H1 (cell line): ENCODE results near the gene LIF. TPM values are rescaled to one million over a fixed set of nuclear protein-coding genes. Genes with fewer than 3 reads are reported as not detected.

Source experiments
- CTCF ChIA-PET: fragments of 300-600 bp; sonication (Branson Sonifier 250); formaldehyde crosslinking; loops from one replicate; lab custom pipeline; 2021; ENCODE audit not compliant: partially characterized antibody; lab: Charles Lee
- POLR2A ChIA-PET: fragments of 300-600 bp; sonication (Branson Sonifier 250); formaldehyde crosslinking; loops from one replicate; lab custom pipeline; 2021; ENCODE audit warnings: inconsistent platforms; ENCODE audit not compliant: partially characterized antibody; lab: Charles Lee
- DNase-seq, 2 experiments: peaks; one replicate each; pipeline versions ENCODE4 v3.0.0 to v3.0.0-alpha.2; 2010 to 2022; ENCODE audit warnings: low spot score in 2 of 2, low read depth in 1 of 2, mixed read lengths in 1 of 2
- FAIRE-seq: peaks from 2 replicates; lab custom pipeline; 2011; peaks lifted over from hg19 to GRCh38; lab: Jason Lieb, UNC
- H2AFZ ChIP-seq: 2 replicates; pipeline ENCODE4 v1.8.1; 2012; ENCODE audit warnings: low read length, inconsistent platforms
- H2AK5ac ChIP-seq: 2 replicates; pipeline ENCODE4 v1.6.1; 2013; ENCODE audit warnings: low read depth, low read length
- H2BK120ac ChIP-seq: replicated peaks from 2 replicates; pipeline ENCODE3; 2013; ENCODE audit warnings: low read depth, low read length, inconsistent platforms
- H2BK12ac ChIP-seq: 2 replicates; pipeline ENCODE4 v1.6.1; 2013; ENCODE audit warnings: low read depth, low read length
- H2BK15ac ChIP-seq: 2 replicates; pipeline ENCODE4 v1.6.1; 2013; ENCODE audit warnings: low read length
- H2BK20ac ChIP-seq: 2 replicates; pipeline ENCODE4 v1.6.1; 2013; ENCODE audit warnings: low read length
- H2BK5ac ChIP-seq: 2 replicates; pipeline ENCODE4 v1.6.1; 2013; ENCODE audit warnings: low read depth, low read length
- H3K14ac ChIP-seq: 2 replicates; pipeline ENCODE4 v1.6.1; 2013; ENCODE audit warnings: inconsistent platforms; ENCODE audit not compliant: insufficient read length
- H3K18ac ChIP-seq: 2 replicates; pipeline ENCODE4 v1.6.1; 2013; ENCODE audit warnings: low read length; ENCODE audit errors: extremely low read depth
- H3K23ac ChIP-seq: 2 replicates; pipeline ENCODE4 v1.6.1; 2013; ENCODE audit warnings: inconsistent platforms; ENCODE audit not compliant: insufficient read length
- H3K23me2 ChIP-seq: 2 replicates; pipeline ENCODE4 v1.6.1; 2013; ENCODE audit warnings: low read depth, low read length
- H3K27ac ChIP-seq: 2 replicates; pipeline ENCODE4 v1.6.1; 2011; ENCODE audit warnings: low read depth, low read length, inconsistent platforms
- H3K27me3 ChIP-seq, 4 experiments: replicated peaks in 1 of 4; 1 replicate in 1 of 4; 2 replicates in 3 of 4; pipeline versions ENCODE4 v1.6.1 to v1.8.1; 2011 to 2013; ENCODE audit warnings: low read length in 3 of 4, mild to moderate bottlenecking in 3 of 4, inconsistent platforms in 2 of 4, mixed read lengths in 2 of 4, moderate library complexity in 1 of 4; ENCODE audit not compliant: control insufficient read depth in 3 of 4, insufficient read depth in 3 of 4; ENCODE audit errors: extremely low read depth in 1 of 4
- H3K36me3 ChIP-seq, 4 experiments: 2 replicates each; pipeline versions ENCODE4 v1.6.1 to v1.8.1; 2011 to 2013; ENCODE audit warnings: mild to moderate bottlenecking in 4 of 4, low read length in 3 of 4, moderate library complexity in 2 of 4, control low read depth in 1 of 4, inconsistent platforms in 1 of 4; ENCODE audit not compliant: insufficient read depth in 4 of 4, control insufficient read depth in 2 of 4
- H3K4ac ChIP-seq: replicated peaks from 2 replicates; pipeline ENCODE3; 2013; ENCODE audit warnings: low read length, low read depth, mixed read lengths, inconsistent platforms; ENCODE audit not compliant: insufficient read length
- H3K4me1 ChIP-seq, 4 experiments: replicated peaks in 1 of 4; 1 replicate in 1 of 4; 2 replicates in 3 of 4; pipeline versions ENCODE4 v1.6.1 to v1.8.1; 2011 to 2013; ENCODE audit warnings: low read length in 3 of 4, inconsistent platforms in 2 of 4, mixed read lengths in 1 of 4; ENCODE audit not compliant: insufficient read depth in 4 of 4, control insufficient read depth in 3 of 4
- H3K4me2 ChIP-seq, 2 experiments: 2 replicates each; pipeline versions ENCODE4 v1.6.1 to v1.8.1; 2011 to 2013; ENCODE audit warnings: low read depth in 2 of 2, low read length in 2 of 2, control low read depth in 1 of 2, inconsistent platforms in 1 of 2, mild to moderate bottlenecking in 1 of 2; ENCODE audit not compliant: insufficient read depth in 1 of 2
- H3K4me3 ChIP-seq, 4 experiments: fragments of 200-600, 300-600 bp in 1 of 4; sonication (generic), shearing (Covaris generic), sonication (Bioruptor Twin) in 1 of 4; 2 replicates each; pipeline versions ENCODE4 v1.5.1 to v1.8.1; 2011 to 2016; ENCODE audit warnings: low read length in 4 of 4, low read depth in 3 of 4, control low read depth in 2 of 4, inconsistent platforms in 2 of 4, mild to moderate bottlenecking in 2 of 4, mixed read lengths in 1 of 4, moderate library complexity in 1 of 4; ENCODE audit not compliant: insufficient read depth in 2 of 4; ENCODE audit errors: extremely low read depth in 1 of 4
- H3K56ac ChIP-seq: replicated peaks from 2 replicates; pipeline ENCODE3; 2013; ENCODE audit warnings: low read depth, mild to moderate bottlenecking, mixed read lengths, low read length, inconsistent platforms; ENCODE audit not compliant: insufficient read length
- H3K79me1 ChIP-seq: 2 replicates; pipeline ENCODE4 v1.6.1; 2013; ENCODE audit warnings: low read depth, low read length, control low read depth
- H3K79me2 ChIP-seq, 2 experiments: 2 replicates each; pipeline versions ENCODE4 v1.6.1 to v1.8.1; 2012 to 2013; ENCODE audit warnings: low read length in 2 of 2, mild to moderate bottlenecking in 2 of 2, inconsistent platforms in 1 of 2; ENCODE audit not compliant: insufficient read depth in 2 of 2, control insufficient read depth in 1 of 2
- H3K9ac ChIP-seq, 4 experiments: replicated peaks in 1 of 4; 1 replicate in 1 of 4; 2 replicates in 3 of 4; pipeline versions ENCODE4 v1.6.1 to v1.8.1; 2011 to 2013; ENCODE audit warnings: low read depth in 3 of 4, low read length in 3 of 4, control low read depth in 2 of 4, mild to moderate bottlenecking in 2 of 4, moderate library complexity in 2 of 4, inconsistent platforms in 1 of 4; ENCODE audit errors: extremely low read depth in 1 of 4
- H3K9me3 ChIP-seq, 2 experiments: 2 replicates each; pipeline versions ENCODE4 v1.6.1 to v1.8.1; 2012 to 2013; ENCODE audit warnings: mild to moderate bottlenecking in 2 of 2, moderate library complexity in 2 of 2, control low read depth in 1 of 2, inconsistent platforms in 1 of 2, low read depth in 1 of 2, low read length in 1 of 2, mixed read lengths in 1 of 2; ENCODE audit not compliant: insufficient read depth in 2 of 2
- H4K20me1 ChIP-seq, 2 experiments: replicated peaks in 1 of 2; 2 replicates each; pipeline versions ENCODE3 to v1.8.1; 2011 to 2013; ENCODE audit warnings: inconsistent platforms in 2 of 2, low read length in 2 of 2, mild to moderate bottlenecking in 1 of 2; ENCODE audit not compliant: insufficient read depth in 2 of 2, control insufficient read depth in 1 of 2
- H4K5ac ChIP-seq: 2 replicates; pipeline ENCODE4 v1.6.1; 2013; ENCODE audit warnings: low read length, low read depth, mixed read lengths, inconsistent platforms; ENCODE audit not compliant: insufficient read length
- H4K8ac ChIP-seq: 2 replicates; pipeline ENCODE4 v1.8.0; 2013; ENCODE audit warnings: mild to moderate bottlenecking, moderate library complexity, low read length, inconsistent platforms; ENCODE audit not compliant: insufficient read depth; ENCODE audit errors: extremely low read depth
- H4K91ac ChIP-seq: replicated peaks from 2 replicates; pipeline ENCODE3; 2013; ENCODE audit warnings: low read length, mixed read lengths, inconsistent platforms; ENCODE audit not compliant: insufficient read length
- CBX8 ChIP-seq: fragments of 300-800, 300-1000 bp; sonication (generic); IDR thresholded peaks from 2 replicates; pipeline ENCODE4 v1.7.1; 2016; ENCODE audit warnings: low read depth, low read length, borderline replicate concordance
- ZNF274 ChIP-seq: IDR thresholded peaks from 2 replicates; pipeline ENCODE4 v1.7.0; 2012; ENCODE audit warnings: low read length, borderline replicate concordance; ENCODE audit errors: extremely low read depth
- WGBS, 2 experiments: shearing (Covaris generic) in 1 of 2; methylation state at CpG; one replicate each; pipeline versions ENCODE4 v1.1.6 to v1.1.7; 2013 to 2015; ENCODE audit warnings: low lambda C conversion rate in 2 of 2, mixed read lengths in 2 of 2, inconsistent platforms in 1 of 2, low coverage in 1 of 2, missing lambda C conversion rate in 1 of 2; ENCODE audit not compliant: insufficient replicate concordance in 2 of 2, insufficient coverage in 1 of 2, insufficient read length in 1 of 2; ENCODE audit errors: extremely low coverage in 1 of 2, missing lambda C conversion rate in 1 of 2; 5-methylcytosine and 5-hydroxymethylcytosine counted together
- polyA plus RNA-seq, 7 experiments: library from polyadenylated mRNA; depleted of rRNA in 3 of 7; stranded (reverse) in 5 of 7; unstranded in 2 of 7; fragments of >200 nt in 5 of 7; fragments of 200-250 nt in 2 of 7; gene quantifications; 1 replicate in 5 of 7; 2 replicates in 1 of 7; 4 replicates in 1 of 7; pipeline versions ENCODE4 v1.2.1 to v1.2.3, GENCODE V29; 2011 to 2013; ENCODE audit warnings: missing spikeins in 2 of 7, mixed read lengths in 2 of 7
- total RNA-seq: library from RNA; stranded (reverse); fragmentation: NEBNext Ultra II Directional; extraction: Animal tissue kit (Norgen Biotek cat#: 25700); gene quantifications from 2 replicates; pipeline ENCODE4 v1.2.1, GENCODE V29; 2021

Gene LIF
- total and polyA plus RNA-seq, 2 of the 8 experiments (the other 6 are each of a cell fraction or from before 2014, with no cell fraction given), result 3.3 to 3.5 TPM

GRCh38 chr22:30282616-30283046 lies 36.1 kb upstream of the LIF start:
- H2BK5ac ChIP-seq, result no peak overlapping the region
- H3K36me3 ChIP-seq, result no peaks in the 10 kb centered on the region
- no peaks in the 10 kb centered on the region for H3K79me2 ChIP-seq
- WGBS, 2 experiments, result 89% methylated on average over 5 of the region's 7 CpGs; no CpG with 5 or more reads in 1 of the 2 experiments
- TF ChIP-seq ZNF274, result no peak
- TF ChIP-seq CBX8, result no peak
- no peaks in the 10 kb centered on the region for H3K27me3 ChIP-seq
- H3K27ac ChIP-seq, result no peak overlapping the region
- no peak overlapping the region for H2BK12ac ChIP-seq
- H3K14ac ChIP-seq, result no peak overlapping the region
- ChIA-PET POLR2A (interaction anchor here (1.0 kb wide), 1 partner anchor 31 kb away, joined by 4 read pairs; no protein-coding TSS in a partner anchor), CTCF (interaction anchor here (0.5 to 1.3 kb wide), 4 partner anchors 40 to 1795 kb away, joined by 3 read pairs; no protein-coding TSS in a partner anchor)
- H3K18ac ChIP-seq, result no peak overlapping the region
- H3K9ac ChIP-seq, result no peak overlapping the region
- H2AFZ ChIP-seq, result no peak overlapping the region
- H3K79me1 ChIP-seq, result no peaks in the 10 kb centered on the region
- H3K56ac ChIP-seq, result no peak overlapping the region
- H4K8ac ChIP-seq, result no peak overlapping the region
- no peak overlapping the region for H4K5ac ChIP-seq
- no peak overlapping the region for H3K4ac ChIP-seq
- no peak overlapping the region for H2BK15ac ChIP-seq
- H4K20me1 ChIP-seq, result peaks cover 0 to 4% of the 10 kb centered on the region in 2 experiments
- H3K4me1 ChIP-seq, result peaks cover 0 to 7% (median 3%) of the 10 kb centered on the region in 4 experiments; a peak in 3 of 7 replicates
- no peak overlapping the region for H3K23ac ChIP-seq
- no peaks in the 10 kb centered on the region for H3K9me3 ChIP-seq
- no peak overlapping the region for H2AK5ac ChIP-seq
- no peak overlapping the region for H3K4me2 ChIP-seq
- no peak overlapping the region for H4K91ac ChIP-seq
- H2BK20ac ChIP-seq, result no peak overlapping the region
- no peaks in the 10 kb centered on the region; the same call in 1 of the 2 replicates for H3K23me2 ChIP-seq
- no peak overlapping the region for H2BK120ac ChIP-seq
- FAIRE-seq (no peak), DNase-seq (no peak)
- no peak overlapping the region for H3K4me3 ChIP-seq
